ENCODE results near the gene PGPEP1. TPM values are rescaled to one million over a fixed set of nuclear protein-coding genes. Genes with fewer than 3 reads are reported as not detected.
"Not testable (repeated sequence)": the region's sequence is repeated elsewhere in the genome, so short reads cannot be mapped to it uniquely, and the experiment has no call there.

The PGPEP1 gene
- total RNA-seq, 2 experiments from 2014 or later = 30.1 to 34.5 TPM

DNA sequence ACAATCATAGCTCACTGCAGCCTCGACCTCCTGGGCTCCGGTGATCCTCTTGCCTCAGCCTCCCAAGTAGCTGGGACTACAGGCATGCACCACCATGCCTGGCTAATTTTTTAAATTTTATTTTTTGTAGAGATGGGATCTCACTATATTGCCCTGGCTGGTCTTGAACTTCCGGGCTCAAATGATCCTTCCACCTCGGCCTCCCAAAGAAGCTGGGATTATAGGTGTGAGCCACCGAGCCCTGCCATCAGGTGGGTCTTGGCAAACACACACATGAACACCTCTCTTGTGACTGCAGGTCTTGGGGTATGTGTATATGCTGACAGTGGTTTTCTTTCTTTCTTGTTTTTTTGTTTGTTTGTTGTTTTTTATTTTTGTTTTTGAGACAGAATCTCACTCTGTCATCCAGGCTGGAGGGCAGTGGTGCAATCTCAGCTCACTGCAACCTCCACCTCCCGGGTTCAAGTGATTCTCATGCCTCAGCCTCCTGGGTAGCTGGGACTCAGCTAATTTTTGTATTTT, 8.5 kb downstream of the PGPEP1 start:
- POLR2A ChIA-PET; H3K4me1 Mint-ChIP-seq (ENCODE audit: low read depth); ATAC-seq; H3K27me3 Mint-ChIP-seq (ENCODE audit: low read depth); H3K9me3 Mint-ChIP-seq (ENCODE audit: insufficient read depth); H3K4me3 Mint-ChIP-seq; H3K27ac Mint-ChIP-seq; DNase-seq: not testable (repeated sequence)
- CTCF ChIA-PET = interaction anchor here (0.9 to 2.6 kb wide), 2 partner anchors 39 to 97 kb away, joined by 3 to 17 read pairs; no protein-coding TSS in a partner anchor
- peaks cover 14% of the 10 kb centered on the region for H3K36me3 Mint-ChIP-seq (ENCODE audit: low read depth)

DNA sequence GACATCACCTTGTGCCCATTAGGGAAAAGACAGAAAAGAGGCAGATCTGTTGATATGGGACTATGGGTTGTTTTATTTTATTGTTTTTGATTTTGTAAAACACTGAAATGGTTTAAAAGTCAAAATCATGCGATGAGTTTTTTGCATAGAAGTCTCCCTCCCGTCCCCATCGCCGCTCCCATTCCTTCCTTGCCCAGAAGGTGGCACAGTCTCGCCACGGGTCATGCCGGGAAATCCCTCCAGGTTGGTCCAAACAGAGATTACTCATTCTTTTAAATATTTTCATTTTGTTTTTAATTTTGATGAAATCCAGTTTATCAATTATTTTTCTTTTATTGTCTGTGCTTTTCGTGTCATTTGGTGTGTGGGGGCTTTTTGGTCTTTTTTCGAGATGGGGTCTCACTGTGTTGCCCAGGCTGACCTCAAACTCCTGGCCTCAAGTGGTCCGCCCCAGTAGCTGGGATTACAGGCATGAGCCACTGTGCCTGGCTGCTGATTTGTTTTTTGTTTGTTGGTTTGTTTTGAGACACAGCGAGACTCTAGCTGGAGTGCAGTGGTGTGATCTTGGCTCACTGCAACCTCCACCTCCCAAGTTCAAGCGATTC, 9.2 kb downstream of the PGPEP1 start:
- CTCF ChIA-PET = interaction anchor here (0.8 to 2.6 kb wide), 5 partner anchors 16 to 98 kb away, joined by 3 to 17 read pairs (median 4); no protein-coding TSS in a partner anchor
- DNase-seq (peak; percentile 58), ATAC-seq (no peak)
- Mint-ChIP-seq H3K27ac (no peak overlapping the region), H3K36me3 (ENCODE audit: low read depth) (peaks cover 11% of the 10 kb centered on the region), H3K4me1 (ENCODE audit: low read depth) (peaks cover 6% of the 10 kb centered on the region), H3K4me3 (no peak overlapping the region), H3K9me3 (ENCODE audit: insufficient read depth) (no peaks in the 10 kb centered on the region), H3K27me3 (ENCODE audit: low read depth) (no peaks in the 10 kb centered on the region)
- POLR2A ChIA-PET = no interaction called here

DNA sequence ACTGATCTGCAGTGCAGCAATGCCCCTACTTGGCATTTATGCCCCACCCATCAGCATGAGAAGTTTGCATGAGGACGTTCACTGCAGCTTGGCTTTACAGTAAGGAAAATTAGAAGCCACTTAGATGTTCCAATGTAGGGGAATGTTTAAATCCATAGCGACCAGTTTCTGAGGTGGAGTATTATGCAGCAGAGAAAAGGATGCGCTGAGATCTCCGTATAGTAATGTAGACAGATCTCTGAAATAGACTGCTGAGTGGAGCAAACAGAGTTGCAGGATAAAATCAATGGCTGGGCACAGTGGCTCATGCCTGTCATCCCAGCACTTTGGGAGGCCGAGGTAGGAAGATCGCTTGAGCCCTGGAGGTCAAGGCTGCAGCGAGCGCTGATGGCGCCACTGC, 10.1 kb downstream of the PGPEP1 start:
- no peaks in the 10 kb centered on the region for H3K9me3 Mint-ChIP-seq (ENCODE audit: insufficient read depth)
- no peaks in the 10 kb centered on the region for H3K27me3 Mint-ChIP-seq (ENCODE audit: low read depth)
- peaks cover 6% of the 10 kb centered on the region for H3K4me1 Mint-ChIP-seq (ENCODE audit: low read depth)
- CTCF ChIA-PET = interaction anchor here (0.6 to 2.6 kb wide), 5 partner anchors 15 to 71 kb away, joined by 3 to 17 read pairs (median 4); no protein-coding TSS in a partner anchor
- DNase-seq (no peak), ATAC-seq (no peak)
- H3K4me3 Mint-ChIP-seq = no peak overlapping the region
- peaks cover 12% of the 10 kb centered on the region for H3K36me3 Mint-ChIP-seq (ENCODE audit: low read depth)
- POLR2A ChIA-PET = no interaction called here
- no peak overlapping the region for H3K27ac Mint-ChIP-seq

DNA sequence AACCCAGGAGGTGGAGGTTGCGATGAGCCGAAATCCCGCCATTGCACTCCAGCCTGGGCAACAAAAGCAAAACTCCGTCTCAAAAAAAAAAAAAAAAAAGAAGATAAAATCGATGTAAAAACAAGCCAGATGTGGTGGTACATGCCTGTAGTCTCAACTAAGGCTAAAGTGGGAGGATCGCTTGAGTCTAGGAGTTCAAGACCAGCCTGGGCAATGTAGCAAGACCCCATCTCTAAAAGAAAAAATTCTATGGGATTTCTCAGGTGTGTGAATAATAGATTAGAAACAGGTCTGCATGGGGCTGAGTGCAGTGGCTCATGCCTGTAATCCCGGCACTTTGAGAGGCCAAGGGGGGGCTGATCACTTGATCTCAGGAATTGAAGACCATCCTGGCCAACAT, 11.1 kb downstream of the PGPEP1 start:
- ChIA-PET POLR2A (no interaction called here), CTCF (no interaction called here)
- no peak for DNase-seq
- Mint-ChIP-seq H3K4me1 (ENCODE audit: low read depth) (no peaks in the 10 kb centered on the region), H3K4me3 (no peak overlapping the region), H3K27me3 (ENCODE audit: low read depth) (no peaks in the 10 kb centered on the region), H3K9me3 (ENCODE audit: insufficient read depth) (no peaks in the 10 kb centered on the region), H3K27ac (no peak overlapping the region), H3K36me3 (ENCODE audit: low read depth) (peaks cover 16% of the 10 kb centered on the region)
- no peak for ATAC-seq

DNA sequence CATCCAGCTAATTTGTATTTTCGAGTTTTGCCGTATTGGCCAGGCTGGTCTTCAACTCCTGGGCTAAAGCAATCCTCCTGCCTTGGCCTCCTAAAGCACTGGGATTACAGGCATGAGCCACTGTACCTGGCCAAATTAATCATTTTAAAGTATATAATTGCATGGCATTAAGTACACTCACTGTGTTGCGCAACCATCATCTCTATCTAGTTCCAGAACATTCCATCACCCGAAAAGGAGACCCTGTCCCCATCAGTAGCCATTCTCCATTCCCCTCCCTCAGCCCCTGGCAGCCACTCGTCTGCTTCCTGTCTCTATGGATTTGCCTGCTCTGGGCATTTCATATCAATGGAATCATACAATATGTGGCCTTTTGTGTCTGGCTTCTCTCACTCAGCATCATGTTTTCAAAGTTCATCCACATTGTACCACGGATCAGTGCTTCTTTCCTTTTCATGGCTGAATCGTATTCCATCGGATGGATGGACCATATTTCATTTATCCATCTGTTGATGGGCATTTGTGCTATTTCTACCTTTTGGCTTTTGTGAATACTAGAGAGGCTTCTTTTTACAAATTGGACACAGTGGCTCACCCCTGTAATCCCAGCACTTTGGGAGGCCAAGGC, 13.1 kb downstream of the PGPEP1 start:
- no peak for ATAC-seq
- H3K4me3 Mint-ChIP-seq = no peak overlapping the region
- POLR2A ChIA-PET = no interaction called here
- no peaks in the 10 kb centered on the region for H3K4me1 Mint-ChIP-seq (ENCODE audit: low read depth)
- DNase-seq = no peak
- no peaks in the 10 kb centered on the region for H3K9me3 Mint-ChIP-seq (ENCODE audit: insufficient read depth)
- H3K36me3 Mint-ChIP-seq (ENCODE audit: low read depth) = peaks cover 29% of the 10 kb centered on the region
- H3K27me3 Mint-ChIP-seq (ENCODE audit: low read depth) = no peaks in the 10 kb centered on the region
- CTCF ChIA-PET = interaction anchor here (0.9 kb wide), 1 partner anchor 34 kb away, joined by 3 read pairs; no protein-coding TSS in a partner anchor
- no peak overlapping the region for H3K27ac Mint-ChIP-seq

DNA sequence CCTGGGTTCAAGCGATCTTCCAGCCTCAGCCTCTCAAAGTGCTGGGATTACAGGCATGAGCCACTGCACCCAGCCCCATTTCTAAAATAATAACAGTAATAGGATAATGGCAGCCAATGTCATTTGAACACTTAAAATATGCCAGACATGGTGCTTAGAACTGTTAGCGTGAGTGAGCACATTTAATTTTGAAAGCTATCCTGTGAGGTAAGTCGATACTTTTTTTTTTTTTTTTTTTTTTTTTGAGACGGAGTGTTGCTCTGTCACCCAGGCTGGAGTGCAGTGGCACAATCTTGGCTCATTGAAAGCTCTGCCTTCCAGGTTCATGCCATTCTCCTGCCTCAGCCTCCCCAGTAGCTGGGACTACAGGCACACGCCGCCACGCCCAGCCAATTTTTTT, 14.3 kb downstream of the PGPEP1 start:
- H3K4me1 Mint-ChIP-seq (ENCODE audit: low read depth); ATAC-seq; H3K4me3 Mint-ChIP-seq; H3K9me3 Mint-ChIP-seq (ENCODE audit: insufficient read depth); POLR2A ChIA-PET; H3K27me3 Mint-ChIP-seq (ENCODE audit: low read depth); DNase-seq; H3K27ac Mint-ChIP-seq: not testable (repeated sequence)
- CTCF ChIA-PET = interaction anchor here (0.7 to 1.6 kb wide), 2 partner anchors 33 to 76 kb away, joined by 3 to 5 read pairs; no protein-coding TSS in a partner anchor
- H3K36me3 Mint-ChIP-seq (ENCODE audit: low read depth) = peaks cover 36% of the 10 kb centered on the region

DNA sequence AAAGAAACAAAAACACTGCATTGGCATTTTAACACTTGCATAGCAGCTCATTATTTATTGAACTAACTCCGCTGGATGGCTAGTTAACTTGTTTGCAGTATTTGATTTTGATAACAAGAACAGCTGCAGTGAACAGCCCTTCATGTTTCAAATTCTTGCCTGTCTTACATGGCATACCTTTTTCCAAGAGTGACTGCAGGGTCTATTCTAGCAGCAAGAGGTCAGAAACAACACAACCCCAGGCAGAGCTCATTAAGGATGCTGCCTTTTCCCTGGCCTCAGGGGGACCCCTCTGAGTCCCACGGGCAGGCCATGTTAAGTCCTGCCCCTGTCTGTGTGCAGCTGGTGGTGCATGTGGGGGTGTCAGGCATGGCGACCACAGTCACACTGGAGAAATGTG, 16.6 kb downstream of the PGPEP1 start:
- POLR2A ChIA-PET = no interaction called here
- no peak for DNase-seq
- Mint-ChIP-seq H3K36me3 (ENCODE audit: low read depth) (peaks cover 39% of the 10 kb centered on the region), H3K9me3 (ENCODE audit: insufficient read depth) (no peaks in the 10 kb centered on the region), H3K27me3 (ENCODE audit: low read depth) (no peaks in the 10 kb centered on the region), H3K4me1 (ENCODE audit: low read depth) (no peaks in the 10 kb centered on the region), H3K4me3 (no peak overlapping the region), H3K27ac (no peak overlapping the region)
- no peak for ATAC-seq
- CTCF ChIA-PET = no interaction called here

DNA sequence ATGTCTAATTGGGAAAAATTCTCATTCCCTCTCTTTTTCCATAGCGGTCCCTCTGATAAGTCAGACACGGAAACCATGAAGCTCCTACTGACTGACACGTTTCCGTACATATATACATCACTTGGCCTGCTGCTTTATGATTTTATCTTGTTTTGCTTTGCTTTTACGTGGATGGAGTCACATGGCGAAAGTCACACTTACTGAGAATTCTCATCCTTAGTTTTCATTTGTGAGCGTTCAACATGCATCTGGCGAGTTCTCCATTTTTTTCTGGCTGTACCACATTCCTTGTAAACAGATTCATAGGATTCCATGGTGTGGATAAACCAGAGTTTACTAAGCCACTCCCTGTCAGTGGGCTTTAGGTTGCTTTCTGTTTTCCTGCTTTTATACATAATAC, 21.2 kb downstream of the PGPEP1 start:
- Mint-ChIP-seq H3K27ac (no peak overlapping the region), H3K4me1 (ENCODE audit: low read depth) (peaks cover 18% of the 10 kb centered on the region), H3K9me3 (ENCODE audit: insufficient read depth) (no peaks in the 10 kb centered on the region), H3K27me3 (ENCODE audit: low read depth) (no peaks in the 10 kb centered on the region), H3K36me3 (ENCODE audit: low read depth) (peaks cover 59% of the 10 kb centered on the region), H3K4me3 (no peak overlapping the region)
- ATAC-seq = no peak
- DNase-seq = no peak
- ChIA-PET CTCF (no interaction called here), POLR2A (no interaction called here)

DNA sequence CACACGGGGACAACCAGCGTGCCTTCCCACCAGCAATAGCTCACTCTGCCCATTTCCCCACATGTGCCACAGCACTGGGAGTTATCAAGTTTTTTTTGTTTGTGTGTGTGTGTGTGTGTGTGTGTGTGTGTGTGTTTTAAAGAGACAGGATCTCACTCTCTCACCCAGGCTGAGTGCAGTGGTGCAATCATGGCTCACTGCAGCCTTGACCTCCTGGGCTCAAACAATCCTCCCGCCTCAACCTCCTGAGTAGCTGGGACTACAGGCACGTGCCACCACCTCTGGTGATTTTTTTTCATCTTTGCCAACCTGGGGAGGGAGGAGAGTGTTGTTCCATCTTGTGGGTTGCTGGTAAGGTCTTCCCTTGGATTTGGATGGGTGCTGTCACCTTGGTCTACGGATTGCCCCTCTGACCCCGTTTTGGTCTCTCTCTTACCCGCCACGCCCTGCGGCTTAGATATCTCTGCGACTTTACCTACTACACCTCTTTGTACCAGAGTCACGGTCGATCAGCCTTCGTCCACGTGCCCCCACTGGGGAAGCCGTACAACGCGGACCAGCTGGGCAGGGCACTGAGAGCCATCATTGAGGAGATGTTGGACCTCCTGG, 22.6 kb downstream of the PGPEP1 start:
- H3K4me1 Mint-ChIP-seq (ENCODE audit: low read depth) = peaks cover 18% of the 10 kb centered on the region

DNA sequence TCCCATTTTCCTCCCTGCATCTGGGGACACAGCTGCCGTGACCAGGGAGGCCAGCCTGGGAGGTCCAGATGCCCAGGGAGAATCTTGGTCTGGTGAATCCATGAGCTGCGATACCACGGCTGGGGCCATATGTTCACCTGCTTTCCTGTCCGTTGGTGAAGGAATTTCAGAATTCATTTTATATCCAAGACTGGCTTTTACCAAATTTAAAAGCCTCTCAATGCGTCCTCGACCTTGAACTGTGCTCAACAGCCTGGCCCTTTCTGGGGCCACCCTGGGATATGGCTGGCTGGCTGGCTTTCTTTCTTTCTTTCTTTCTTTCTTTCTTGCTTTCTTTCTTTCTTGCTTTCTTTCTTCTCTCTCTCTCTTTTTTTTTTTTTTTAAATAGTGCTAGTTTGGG, 23.4 kb downstream of the PGPEP1 start:
- POLR2A ChIA-PET = no interaction called here
- H3K4me1 Mint-ChIP-seq (ENCODE audit: low read depth) = peaks cover 18% of the 10 kb centered on the region
- H3K27me3 Mint-ChIP-seq (ENCODE audit: low read depth) = no peaks in the 10 kb centered on the region
- no peak for DNase-seq
- H3K27ac Mint-ChIP-seq = no peak overlapping the region
- H3K36me3 Mint-ChIP-seq (ENCODE audit: low read depth) = peaks cover 43% of the 10 kb centered on the region
- CTCF ChIA-PET = interaction anchor here (1.0 kb wide), 1 partner anchor 24 kb away, joined by 3 read pairs; no protein-coding TSS in a partner anchor
- no peak for ATAC-seq
- no peak overlapping the region for H3K4me3 Mint-ChIP-seq
- no peaks in the 10 kb centered on the region for H3K9me3 Mint-ChIP-seq (ENCODE audit: insufficient read depth)

More for the DNA sequence above, 22.6 kb downstream of the PGPEP1 start:
- Mint-ChIP-seq H3K27ac (no peak overlapping the region), H3K9me3 (ENCODE audit: insufficient read depth) (no peaks in the 10 kb centered on the region), H3K4me3 (no peak overlapping the region), H3K36me3 (ENCODE audit: low read depth) (peaks cover 48% of the 10 kb centered on the region), H3K27me3 (ENCODE audit: low read depth) (no peaks in the 10 kb centered on the region)
- ChIA-PET CTCF (interaction anchor here (1.0 kb wide), 2 partner anchors 25 to 84 kb away, joined by 3 read pairs; no protein-coding TSS in a partner anchor), POLR2A (no interaction called here)
- ATAC-seq (no peak), DNase-seq (no peak)

DNA sequence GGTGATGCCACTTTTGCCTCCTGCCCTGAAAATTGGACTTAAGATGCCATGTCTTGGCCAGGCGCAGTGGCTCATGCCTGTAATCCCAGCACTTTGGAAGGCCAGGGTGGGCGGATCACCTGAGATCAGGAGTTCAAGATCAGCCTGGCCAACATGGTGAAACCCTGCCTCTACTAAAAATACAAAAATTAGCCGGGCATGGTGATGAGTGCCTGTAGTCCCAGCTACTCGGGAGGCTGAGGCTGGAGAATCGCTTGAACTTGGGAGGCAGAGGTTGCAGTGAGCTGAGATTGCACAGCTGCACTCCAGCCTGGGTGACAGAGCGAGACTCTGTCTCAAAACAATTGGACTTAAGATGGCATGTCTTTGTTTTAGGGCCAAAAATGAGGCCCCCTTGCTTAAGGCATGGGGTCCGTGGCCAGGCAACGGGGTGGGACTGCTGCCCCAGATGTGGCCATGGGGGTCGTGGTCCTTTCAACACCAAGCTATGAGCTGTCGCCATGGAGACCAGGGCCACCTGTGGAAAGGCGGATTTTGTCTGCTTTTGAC, 24.0 kb downstream of the PGPEP1 start:
- H3K27me3 Mint-ChIP-seq (ENCODE audit: low read depth); ATAC-seq; H3K4me3 Mint-ChIP-seq; POLR2A ChIA-PET; DNase-seq; H3K9me3 Mint-ChIP-seq (ENCODE audit: insufficient read depth): not testable (repeated sequence)
- peaks cover 39% of the 10 kb centered on the region for H3K36me3 Mint-ChIP-seq (ENCODE audit: low read depth)
- peak overlapping the region; percentile 71 for H3K27ac Mint-ChIP-seq
- H3K4me1 Mint-ChIP-seq (ENCODE audit: low read depth) = peaks cover 18% of the 10 kb centered on the region
- CTCF ChIA-PET = interaction anchor here (0.9 kb wide), 2 partner anchors 25 to 85 kb away, joined by 3 read pairs; no protein-coding TSS in a partner anchor

Measured in activated CD8-positive, alpha-beta T cell treated with anti-CD3 and anti-CD28 coated beads, Interleukin-2, amount 10 ng/mL, durations not matched to agents 7 days and 5 days (primary cell).